Choroid plexus epithelial cell (primary cell): ENCODE data around the gene TRAF3IP3.
A peak's percentile ranks its signal among the peaks of the same experiment; 100 is the strongest.

Source experiments
- DNase-seq: peaks from one replicate; pipeline ENCODE4 v3.0.0-alpha.2; 2010; ENCODE audit warnings: low read depth
- H3K4me3 ChIP-seq: 2 replicates; pipeline ENCODE4 v1.5.1; 2011; ENCODE audit warnings: low read depth, mild to moderate bottlenecking, control low read depth, low read length, moderate library complexity
- TF ChIP-seq, protein P1 (sequence below): conservative IDR thresholded peaks from 2 replicates; pipeline ENCODE4 v1.5.1; 2011; ENCODE audit warnings: low read depth, mild to moderate bottlenecking, control low read depth, inconsistent platforms, low read length, moderate library complexity

Gene TRAF3IP3

GRCh38 chr1:209715314-209715713, 40.5 kb upstream of the TRAF3IP3 start:
- no peak overlapping the region for H3K4me3 ChIP-seq
- TF ChIP-seq, protein P1, sequence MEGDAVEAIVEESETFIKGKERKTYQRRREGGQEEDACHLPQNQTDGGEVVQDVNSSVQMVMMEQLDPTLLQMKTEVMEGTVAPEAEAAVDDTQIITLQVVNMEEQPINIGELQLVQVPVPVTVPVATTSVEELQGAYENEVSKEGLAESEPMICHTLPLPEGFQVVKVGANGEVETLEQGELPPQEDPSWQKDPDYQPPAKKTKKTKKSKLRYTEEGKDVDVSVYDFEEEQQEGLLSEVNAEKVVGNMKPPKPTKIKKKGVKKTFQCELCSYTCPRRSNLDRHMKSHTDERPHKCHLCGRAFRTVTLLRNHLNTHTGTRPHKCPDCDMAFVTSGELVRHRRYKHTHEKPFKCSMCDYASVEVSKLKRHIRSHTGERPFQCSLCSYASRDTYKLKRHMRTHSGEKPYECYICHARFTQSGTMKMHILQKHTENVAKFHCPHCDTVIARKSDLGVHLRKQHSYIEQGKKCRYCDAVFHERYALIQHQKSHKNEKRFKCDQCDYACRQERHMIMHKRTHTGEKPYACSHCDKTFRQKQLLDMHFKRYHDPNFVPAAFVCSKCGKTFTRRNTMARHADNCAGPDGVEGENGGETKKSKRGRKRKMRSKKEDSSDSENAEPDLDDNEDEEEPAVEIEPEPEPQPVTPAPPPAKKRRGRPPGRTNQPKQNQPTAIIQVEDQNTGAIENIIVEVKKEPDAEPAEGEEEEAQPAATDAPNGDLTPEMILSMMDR, result no peak
- DNase-seq, result no peak

GRCh38 chr1:209717818-209718217, 38.0 kb upstream of the TRAF3IP3 start:
- TF ChIP-seq, protein P1, result no peak
- no peak for DNase-seq

DNA sequence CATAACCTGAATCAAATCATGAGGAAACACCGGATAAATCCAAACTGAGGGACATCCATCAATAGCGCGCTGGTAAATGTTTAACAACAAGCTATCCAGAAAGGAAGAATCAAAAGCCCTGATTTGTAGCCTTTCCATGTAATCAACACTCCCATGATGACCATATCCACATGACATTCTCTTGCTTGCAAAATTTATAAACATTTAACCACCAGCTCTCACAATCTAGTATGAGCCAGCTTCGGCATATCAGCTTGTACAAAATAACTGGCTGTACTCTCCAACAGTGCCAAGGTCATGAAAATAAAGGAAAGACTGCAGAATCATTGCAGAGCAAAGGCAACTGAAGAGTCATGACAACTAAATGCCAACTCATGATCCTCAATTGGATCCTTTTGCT, 35.5 kb upstream of the TRAF3IP3 start:
- TF ChIP-seq, protein P1, result no peak
- peak; percentile 80 for DNase-seq
- no peak overlapping the region for H3K4me3 ChIP-seq

More at GRCh38 chr1:209717818-209718217, 38.0 kb upstream of the TRAF3IP3 start:
- no peak overlapping the region for H3K4me3 ChIP-seq

GRCh38 chr1:209720826-209721225, 35.0 kb upstream of the TRAF3IP3 start:
- H3K4me3 ChIP-seq, result no peak overlapping the region
- TF ChIP-seq, protein P1, result no peak
- no peak for DNase-seq

DNA sequence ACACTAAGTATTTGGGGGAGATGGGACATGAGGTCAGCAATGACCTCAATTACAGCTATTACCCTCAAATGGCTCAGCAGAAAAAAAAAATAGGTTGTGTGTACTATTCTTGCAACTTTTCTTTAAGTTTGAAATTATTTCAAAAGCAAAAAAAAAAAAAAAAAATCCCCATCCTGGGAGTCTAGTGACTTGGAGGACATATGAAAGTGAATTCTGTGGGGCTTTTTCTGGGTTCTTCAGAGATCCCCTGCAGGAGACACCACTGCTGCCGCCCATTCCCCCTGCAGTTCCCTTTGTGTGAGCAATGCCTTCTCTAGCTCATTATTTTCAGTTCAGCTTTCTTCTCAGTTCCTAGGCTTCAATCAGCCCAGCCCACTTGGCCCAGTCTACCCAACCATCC, 34.5 kb upstream of the TRAF3IP3 start:
- no peak for DNase-seq
- H3K4me3 ChIP-seq, result no peak overlapping the region
- TF ChIP-seq, protein P1, result no peak

DNA sequence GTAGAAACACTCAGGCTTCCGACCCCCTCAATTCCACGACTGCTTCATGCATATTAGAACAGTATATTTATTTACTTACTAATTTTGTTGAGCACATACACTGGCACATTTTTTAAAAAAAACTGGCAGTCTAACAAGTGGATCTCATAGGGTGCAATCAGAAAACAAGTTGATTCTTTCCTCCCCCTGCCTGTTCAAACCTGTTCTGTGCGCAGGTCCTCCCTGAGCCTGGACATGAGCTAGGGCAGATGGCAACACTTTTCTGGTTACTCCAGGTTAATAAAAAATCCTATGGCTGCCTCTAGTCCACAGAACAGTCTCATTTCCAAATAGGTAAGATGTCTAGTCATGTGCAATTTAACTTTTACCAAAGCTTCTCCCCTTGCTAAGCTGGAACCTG, 32.6 kb upstream of the TRAF3IP3 start:
- no peak overlapping the region for H3K4me3 ChIP-seq
- TF ChIP-seq, protein P1, result no peak
- DNase-seq, result no peak
